ENCODE measurements around the gene SRSF4.
"Not testable (repeated sequence)": the region's sequence is repeated elsewhere in the genome, so short reads cannot be mapped to it uniquely, and the experiment has no call there.

Gene SRSF4

GRCh38 chr1:29123053-29123886 is 58.4 kb downstream of the SRSF4 start:
- DNase-seq = no peak

DNA sequence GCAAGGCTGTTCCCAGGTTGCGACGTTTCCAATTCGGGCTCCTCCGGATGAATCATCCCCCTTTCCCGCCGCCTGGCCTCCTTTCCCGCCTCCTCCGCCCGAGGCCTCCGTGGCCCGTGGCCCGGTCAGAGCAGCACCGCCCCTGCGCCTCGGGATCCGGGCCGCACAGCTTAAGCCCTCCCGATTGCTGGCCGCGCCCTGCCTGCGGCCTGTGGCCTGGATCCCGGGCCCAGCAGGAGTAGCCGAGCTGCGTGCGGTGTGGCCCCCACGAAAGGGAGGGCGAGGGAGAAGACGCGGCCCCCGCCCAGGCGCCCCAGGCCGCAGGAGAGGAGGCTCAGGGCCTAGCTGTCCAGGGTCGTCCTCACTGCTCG is 59.0 kb downstream of the SRSF4 start:
- DNase-seq = no peak

DNA sequence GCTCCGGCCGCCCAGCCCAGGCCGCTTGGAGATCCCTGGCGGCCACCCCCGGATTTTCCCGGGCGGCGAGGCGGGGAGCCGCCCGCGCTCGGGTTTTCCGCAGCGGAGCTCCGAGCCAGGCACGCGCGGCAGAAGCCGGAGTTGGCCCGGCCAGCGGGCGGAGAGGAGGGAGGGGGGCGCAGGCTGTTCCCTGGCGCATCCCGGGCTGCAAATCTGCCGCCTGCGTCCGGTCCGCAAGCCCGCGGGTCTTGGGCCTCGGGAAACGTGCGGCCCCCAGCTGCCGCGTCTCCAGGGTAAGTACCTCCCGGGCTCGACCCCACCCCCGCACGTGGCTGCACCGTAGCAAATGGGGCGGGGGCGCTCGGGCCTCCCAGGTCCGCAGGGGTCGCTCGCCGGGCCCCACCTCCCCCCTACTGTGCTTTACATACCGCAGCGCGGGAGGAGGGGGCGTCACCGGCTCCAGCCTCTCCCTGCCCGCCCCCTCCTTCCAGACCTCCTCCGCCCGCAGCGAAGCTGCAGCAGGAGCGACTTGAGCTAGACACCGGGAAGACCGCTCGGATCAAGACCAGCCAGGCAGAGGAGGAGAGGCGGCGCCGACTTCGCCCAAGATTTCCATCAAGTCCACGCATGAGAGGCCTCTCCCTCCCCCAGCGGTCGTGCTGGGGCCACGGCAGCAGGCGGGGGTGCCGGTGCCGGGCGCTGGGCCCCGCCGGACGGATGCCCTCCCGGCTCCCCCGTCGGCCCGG is 59.6 kb downstream of the SRSF4 start:
- no peak for DNase-seq

GRCh38 chr1:29121516-29121935 is 60.2 kb downstream of the SRSF4 start:
- no peak for DNase-seq

- DNase-seq = peak; percentile 8
These were observed 60.7 kb downstream of the SRSF4 start for GRCh38 chr1:29120947-29121485.

GRCh38 chr1:29120367-29120766 is 61.3 kb downstream of the SRSF4 start:
- no peak for DNase-seq

DNA sequence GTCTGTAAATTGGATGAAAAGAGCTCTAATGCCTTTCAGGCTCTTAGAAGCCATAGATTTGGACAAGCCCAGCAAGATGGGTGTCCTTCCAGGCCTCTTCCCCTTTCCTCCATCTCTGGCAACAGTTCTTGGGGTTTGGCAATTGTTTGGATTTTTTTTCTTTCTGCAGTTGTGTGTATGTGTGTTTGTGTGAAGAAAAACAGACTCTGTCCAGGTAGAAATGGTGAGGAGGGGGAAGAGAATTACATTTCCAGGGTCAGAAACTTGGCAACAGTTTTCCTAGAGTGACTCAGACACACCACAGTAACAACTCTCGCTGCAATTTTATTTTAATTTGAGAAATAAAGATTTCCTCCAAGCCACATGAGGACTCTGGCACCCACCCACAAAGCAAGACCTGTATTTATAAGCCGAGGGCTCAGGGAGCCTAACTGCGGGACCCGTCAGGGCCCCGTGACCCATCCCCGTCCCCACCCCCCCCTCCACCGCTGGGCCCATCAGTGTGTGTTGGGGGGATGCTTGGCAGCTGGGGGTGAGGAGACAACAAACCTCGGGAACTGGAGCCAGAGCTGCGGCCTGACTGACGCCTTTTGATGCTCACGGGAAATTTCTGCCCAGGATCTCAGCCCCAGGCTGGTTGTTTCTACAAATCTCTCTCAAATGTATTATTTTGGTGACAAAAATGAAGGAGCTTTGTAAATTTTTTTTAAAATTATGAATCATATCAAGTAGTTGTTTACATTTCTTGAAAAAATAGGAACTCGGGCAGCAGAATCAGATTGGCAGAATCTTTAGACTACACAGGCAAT is 62.4 kb downstream of the SRSF4 start:
- no peak for DNase-seq

DNA sequence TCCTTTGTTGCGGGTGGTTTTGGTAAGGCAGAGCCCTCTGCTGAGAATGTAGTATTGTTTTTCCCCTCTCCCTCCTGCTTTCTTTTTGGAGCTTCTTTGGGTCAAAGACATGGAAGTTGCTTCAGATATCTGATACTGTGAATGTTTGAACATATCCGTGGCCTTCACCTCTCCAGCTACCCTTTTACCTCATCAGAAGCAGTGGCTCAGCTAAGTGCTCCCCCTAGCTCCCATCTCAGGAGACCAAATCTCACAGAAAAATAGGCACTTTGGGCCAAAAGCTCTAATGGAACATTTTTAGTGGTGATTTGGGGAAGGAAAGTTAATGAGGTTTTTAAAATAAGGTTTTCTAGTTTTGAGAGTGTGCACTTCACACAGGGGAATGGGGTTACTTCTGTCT is 64.3 kb downstream of the SRSF4 start:
- no peak for DNase-seq

DNA sequence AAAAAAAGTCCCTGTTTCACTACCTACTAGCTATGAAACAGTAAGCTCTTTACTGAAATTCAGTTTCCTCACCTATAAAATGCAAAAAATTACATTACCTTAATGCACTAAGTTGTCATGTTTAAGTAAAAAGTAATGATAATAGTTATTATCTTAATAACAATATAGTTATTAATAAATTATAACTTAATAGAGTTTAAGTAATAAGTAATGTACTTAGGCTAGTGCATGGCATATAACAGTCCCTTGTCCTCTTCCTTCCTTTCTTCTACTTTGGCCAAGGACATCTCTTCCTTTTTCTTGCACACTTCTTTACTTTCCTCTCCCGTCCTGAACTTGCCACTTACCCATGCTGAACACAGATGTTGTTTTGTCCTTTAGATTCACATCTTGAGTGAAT is 67.0 kb downstream of the SRSF4 start:
- DNase-seq = no peak

- DNase-seq = no peak
These were observed 68.1 kb downstream of the SRSF4 start for GRCh38 chr1:29113413-29114117.

DNA sequence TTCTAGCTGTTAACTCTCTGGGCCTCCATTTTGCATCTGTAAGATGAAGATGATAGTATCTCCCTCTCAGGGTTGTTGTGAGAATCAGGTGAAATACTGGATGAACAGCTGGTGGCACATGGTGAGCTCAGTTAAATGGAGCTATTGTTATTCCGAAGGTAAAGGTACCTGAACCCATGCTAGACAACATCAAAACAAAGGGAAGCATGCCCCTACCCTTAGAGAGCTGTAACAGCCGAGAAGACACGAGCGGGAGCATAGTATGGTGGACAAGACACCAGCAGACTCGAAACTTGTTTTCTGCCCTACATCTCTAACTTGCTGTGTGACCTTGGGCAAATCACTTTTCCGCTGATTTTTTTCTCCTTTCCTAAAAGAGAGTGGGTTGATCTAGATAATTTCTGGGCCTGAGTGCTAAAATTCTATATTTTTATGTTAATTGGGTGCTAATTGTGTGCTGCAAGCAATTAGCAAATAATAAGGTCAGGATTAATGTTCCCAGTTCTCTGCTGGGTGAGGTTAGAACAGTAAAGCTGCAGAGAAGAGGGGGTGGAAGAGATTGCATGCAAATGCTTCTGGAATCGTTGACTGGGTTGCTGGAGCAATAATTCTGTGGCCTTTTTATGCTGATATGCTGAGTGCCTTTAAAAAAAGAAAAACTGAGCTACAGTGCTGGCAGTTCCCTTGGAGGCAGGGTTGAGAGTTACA is 68.8 kb downstream of the SRSF4 start:
- DNase-seq = no peak

DNA sequence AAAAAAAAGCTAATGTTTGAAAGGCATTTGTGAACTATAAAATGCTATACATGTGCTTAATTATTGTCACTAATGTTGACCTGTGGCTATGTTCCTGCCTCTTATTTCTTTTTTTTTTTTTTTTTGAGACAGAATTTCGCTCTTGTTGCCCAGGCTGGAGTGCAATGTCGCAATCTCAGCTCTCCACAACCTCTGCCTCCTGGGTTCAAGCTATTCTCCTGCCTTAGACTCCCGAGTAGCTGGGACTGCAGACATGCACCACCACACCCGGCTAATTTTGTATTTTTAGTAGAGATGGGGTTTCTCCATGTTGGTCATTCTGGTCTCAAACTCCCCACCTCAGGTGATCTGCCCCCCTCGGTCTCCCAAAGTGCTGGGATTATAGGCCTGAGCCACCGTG is 73.7 kb downstream of the SRSF4 start:
- DNase-seq = not testable (repeated sequence)

DNA sequence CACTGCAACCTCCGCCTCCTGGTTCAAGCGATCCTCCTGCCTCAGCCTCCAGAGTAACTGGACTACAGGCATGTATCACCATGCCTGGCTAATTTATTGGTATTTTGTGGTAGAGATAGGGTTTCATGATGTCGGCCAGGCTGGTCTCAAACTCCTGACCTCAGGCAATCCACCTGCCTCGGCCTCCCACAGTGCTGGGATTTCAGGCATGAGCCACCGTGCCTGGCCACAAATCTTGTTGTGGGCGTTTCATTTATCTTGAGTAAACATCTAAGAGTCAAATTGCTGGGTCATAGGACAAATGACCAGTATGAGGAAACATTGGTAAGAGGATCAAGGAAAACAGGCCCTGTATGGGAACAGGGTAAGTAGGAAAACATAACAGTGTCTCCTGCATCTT is 75.9 kb downstream of the SRSF4 start:
- no peak for DNase-seq

DNA sequence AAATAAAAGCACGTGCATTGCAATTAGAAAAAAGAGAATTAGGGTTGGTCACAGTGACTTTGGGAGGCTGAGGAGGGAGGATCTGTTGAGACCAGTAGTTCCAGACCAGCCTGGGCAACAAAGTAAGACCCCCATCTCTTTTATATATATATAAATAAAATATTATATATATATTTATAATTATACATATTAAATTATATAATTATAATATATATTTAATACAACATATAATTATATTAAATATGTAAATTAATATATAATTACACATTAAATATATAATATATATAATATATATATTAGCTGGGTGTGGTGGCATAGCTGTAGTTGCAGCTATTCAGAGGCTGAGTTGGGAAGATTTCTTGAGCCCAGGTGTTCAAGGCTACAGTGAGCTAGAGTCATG is 81.2 kb downstream of the SRSF4 start:
- DNase-seq = no peak

DNA sequence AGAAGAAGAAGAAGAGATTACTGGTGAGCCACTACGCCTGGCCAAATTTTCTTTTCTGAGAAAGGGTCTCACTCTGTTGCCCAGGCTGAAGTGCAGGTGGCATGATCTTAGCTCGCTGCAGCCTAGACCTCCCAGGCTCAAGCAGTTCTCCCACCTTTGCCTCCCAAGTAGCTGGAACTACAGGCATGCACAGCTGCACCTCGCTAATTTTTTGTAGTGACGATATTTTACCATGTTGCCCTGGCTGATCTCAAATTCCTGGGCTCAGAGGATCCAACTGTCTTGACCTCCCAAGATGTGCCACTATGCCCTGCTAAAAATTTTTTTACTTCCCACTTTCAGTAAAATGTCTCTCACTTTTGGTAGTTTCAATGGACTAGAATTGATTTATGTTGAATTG is 82.4 kb downstream of the SRSF4 start:
- DNase-seq = no peak
